Right atrium auricular region (tissue), 2 donors: Measurements from ENCODE around the gene C1orf115. TPM values are rescaled to one million over a fixed set of nuclear protein-coding genes. Genes with fewer than 3 reads are reported as not detected.

Source experiments
- DNase-seq: peaks from one replicate; pipeline ENCODE4 v3.0.0-alpha.2; 2019; ENCODE audit warnings: low spot score
- H3K27ac ChIP-seq, 2 donors: fragments of 200-600 bp; sonication (generic); 1 replicate in 1 of 2; 2 replicates in 1 of 2; pipeline ENCODE4 v1.5.1; 2016 to 2019
- H3K27me3 ChIP-seq, 2 donors: fragments of 200-600 bp; sonication (generic); one replicate each; pipeline versions ENCODE4 v1.5.1 to v1.6.0; 2017 to 2019
- H3K36me3 ChIP-seq: fragments of 200-600 bp; sonication (generic); one replicate; pipeline ENCODE4 v1.5.1; 2016
- H3K4me1 ChIP-seq, 2 donors: fragments of 200-600 bp; sonication (generic); one replicate each; pipeline versions ENCODE4 v1.5.1 to v1.6.0; 2017 to 2019
- H3K4me3 ChIP-seq, 2 donors: fragments of 200-600 bp; sonication (generic); 1 replicate in 1 of 2; 2 replicates in 1 of 2; pipeline ENCODE4 v1.5.1; 2017 to 2019; ENCODE audit warnings: mild to moderate bottlenecking in 1 of 2, moderate library complexity in 1 of 2
- H3K9me3 ChIP-seq, 2 donors: fragments of 200-600 bp; sonication (generic); one replicate each; pipeline ENCODE4 v1.5.1; 2019
- total RNA-seq, 2 donors: library from RNA; depleted of rRNA; stranded (reverse); fragments of >200 nt; gene quantifications; one replicate each; pipeline ENCODE4 v1.1.0, GENCODE V29; 2016
- TF ChIP-seq, protein P1 (sequence below), 2 donors: fragments of 200-600 bp; sonication (generic); IDR thresholded peaks; one replicate each; pipeline ENCODE4 v1.5.1; 2019; ENCODE audit warnings: antibody characterized with exemption in 2 of 2

C1orf115 gene
- total RNA-seq, 2 donors from 2014 or later, result 19.2 to 19.8 TPM

DNA sequence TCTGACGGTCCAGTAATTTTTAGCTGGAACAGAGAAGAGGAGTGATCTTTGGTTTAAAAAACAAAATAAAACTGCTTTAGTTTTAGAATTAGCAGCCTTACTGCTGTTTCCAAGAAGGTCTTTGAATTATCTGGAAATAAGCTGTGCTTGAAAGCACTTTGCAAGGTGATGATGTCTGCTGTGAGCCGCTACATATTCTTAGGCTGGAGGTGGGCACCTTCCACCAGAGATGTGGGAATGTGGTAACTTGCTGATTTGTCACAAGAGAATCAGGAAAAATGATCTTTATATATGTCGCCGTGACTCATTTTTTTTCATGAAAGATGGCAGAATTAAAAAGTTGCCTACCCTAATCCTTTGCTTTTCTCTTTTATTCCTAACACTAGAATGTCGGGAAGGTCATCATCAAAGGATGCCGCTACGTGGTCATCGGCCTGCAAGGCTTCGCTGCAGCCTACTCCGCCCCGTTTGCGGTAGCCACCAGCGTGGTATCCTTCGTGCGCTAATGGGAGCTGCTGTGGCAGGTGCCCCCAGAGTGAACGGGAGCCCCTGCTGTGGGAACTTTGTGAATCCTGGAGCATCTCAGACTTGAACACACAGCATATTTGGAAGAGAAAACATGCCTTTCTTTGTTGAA is 6.2 kb downstream of the C1orf115 start:
- DNase-seq, result no peak
- TF ChIP-seq, protein P1, sequence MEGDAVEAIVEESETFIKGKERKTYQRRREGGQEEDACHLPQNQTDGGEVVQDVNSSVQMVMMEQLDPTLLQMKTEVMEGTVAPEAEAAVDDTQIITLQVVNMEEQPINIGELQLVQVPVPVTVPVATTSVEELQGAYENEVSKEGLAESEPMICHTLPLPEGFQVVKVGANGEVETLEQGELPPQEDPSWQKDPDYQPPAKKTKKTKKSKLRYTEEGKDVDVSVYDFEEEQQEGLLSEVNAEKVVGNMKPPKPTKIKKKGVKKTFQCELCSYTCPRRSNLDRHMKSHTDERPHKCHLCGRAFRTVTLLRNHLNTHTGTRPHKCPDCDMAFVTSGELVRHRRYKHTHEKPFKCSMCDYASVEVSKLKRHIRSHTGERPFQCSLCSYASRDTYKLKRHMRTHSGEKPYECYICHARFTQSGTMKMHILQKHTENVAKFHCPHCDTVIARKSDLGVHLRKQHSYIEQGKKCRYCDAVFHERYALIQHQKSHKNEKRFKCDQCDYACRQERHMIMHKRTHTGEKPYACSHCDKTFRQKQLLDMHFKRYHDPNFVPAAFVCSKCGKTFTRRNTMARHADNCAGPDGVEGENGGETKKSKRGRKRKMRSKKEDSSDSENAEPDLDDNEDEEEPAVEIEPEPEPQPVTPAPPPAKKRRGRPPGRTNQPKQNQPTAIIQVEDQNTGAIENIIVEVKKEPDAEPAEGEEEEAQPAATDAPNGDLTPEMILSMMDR (IDR thresholded peaks at IDR 0.05), result no peak

DNA sequence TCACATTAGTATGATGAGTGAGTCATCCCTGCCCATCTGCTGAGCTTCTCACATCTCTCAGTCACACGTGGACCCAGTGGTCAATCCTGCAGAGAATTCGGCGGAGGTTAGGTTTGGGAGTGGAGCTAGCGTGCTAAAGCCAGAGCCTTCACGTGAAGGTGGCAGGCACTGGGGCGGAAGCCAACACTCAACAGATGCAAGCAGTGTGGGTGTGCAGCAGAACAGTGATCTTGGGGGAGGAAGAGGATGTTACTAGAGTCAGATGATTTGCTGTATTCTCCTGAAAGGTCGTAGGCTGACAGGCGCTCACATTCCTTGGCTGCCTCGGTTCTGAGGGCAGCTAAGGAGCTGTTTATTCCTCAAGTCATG is 6.7 kb downstream of the C1orf115 start:
- H3K36me3 ChIP-seq, result peaks cover 4% of the 10 kb centered on the region
- H3K4me3 ChIP-seq, result no peak overlapping the region
- H3K27me3 ChIP-seq, result no peaks in the 10 kb centered on the region
- DNase-seq, result no peak
- H3K9me3 ChIP-seq, result no peaks in the 10 kb centered on the region
- H3K4me1 ChIP-seq, result peaks cover 0 to 19% of the 10 kb centered on the region in 2 donors
- no peak overlapping the region for H3K27ac ChIP-seq
- TF ChIP-seq, protein P1 (IDR thresholded peaks at IDR 0.05), result no peak

More for the DNA sequence above, 6.2 kb downstream of the C1orf115 start:
- Histone ChIP-seq H3K36me3 (peaks cover 4% of the 10 kb centered on the region), H3K4me1 (peaks cover 0 to 20% of the 10 kb centered on the region in 2 donors), H3K9me3 (no peaks in the 10 kb centered on the region), H3K27ac (no peak overlapping the region), H3K27me3 (no peaks in the 10 kb centered on the region), H3K4me3 (no peak overlapping the region)

DNA sequence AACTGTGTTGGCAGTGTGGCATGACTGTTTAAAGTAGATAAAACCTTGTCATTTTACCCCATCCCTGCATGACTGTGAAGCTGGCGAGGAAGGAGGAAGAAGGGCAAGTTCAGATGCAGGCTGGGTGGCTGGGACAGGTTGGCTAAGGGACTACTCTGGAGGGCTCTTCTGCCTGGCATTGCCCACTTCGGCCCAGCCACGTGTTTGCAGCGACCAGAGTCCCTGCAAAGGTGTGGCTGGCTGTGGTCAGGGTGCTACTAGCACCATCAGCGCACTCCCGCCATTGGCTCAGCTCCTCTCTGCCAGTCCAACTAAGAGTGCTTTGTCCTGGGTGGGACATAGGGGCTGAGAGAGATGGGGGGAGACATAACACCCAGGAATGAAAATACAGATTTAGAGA is 7.2 kb downstream of the C1orf115 start:
- Histone ChIP-seq H3K4me1 (peaks cover 0 to 19% of the 10 kb centered on the region in 2 donors), H3K27ac (no peak overlapping the region), H3K4me3 (no peak overlapping the region), H3K36me3 (peaks cover 4% of the 10 kb centered on the region), H3K27me3 (no peaks in the 10 kb centered on the region), H3K9me3 (no peaks in the 10 kb centered on the region)
- DNase-seq, result no peak
- TF ChIP-seq, protein P1 (IDR thresholded peaks at IDR 0.05), result no peak

DNA sequence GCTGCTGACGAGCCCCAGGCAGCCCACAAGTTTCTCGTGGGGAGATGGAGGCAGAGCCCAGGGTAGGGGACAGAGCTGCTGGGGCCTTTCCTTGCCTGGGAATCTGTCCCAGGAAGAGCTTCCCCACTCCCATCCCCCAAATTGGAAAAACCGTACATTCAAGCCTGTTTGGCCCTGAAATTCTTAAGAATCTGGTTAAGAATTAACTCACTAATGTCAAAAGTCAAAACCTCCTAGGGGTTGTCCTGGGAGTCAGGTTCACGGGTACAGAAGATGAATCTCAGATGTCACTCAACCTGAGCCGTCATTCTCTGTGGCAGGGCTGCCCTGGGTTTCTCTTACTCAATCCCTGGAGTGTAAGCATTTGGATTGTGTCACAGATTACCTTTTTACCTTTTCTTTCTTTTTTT is 8.4 kb downstream of the C1orf115 start:
- TF ChIP-seq, protein P1 (IDR thresholded peaks at IDR 0.05), result no peak
- Histone ChIP-seq H3K36me3 (peaks cover 4% of the 10 kb centered on the region), H3K4me3 (no peak overlapping the region), H3K27ac (no peak overlapping the region), H3K4me1 (peaks cover 0 to 31% of the 10 kb centered on the region in 2 donors), H3K9me3 (no peaks in the 10 kb centered on the region), H3K27me3 (no peaks in the 10 kb centered on the region)
- DNase-seq, result peak; percentile 47

DNA sequence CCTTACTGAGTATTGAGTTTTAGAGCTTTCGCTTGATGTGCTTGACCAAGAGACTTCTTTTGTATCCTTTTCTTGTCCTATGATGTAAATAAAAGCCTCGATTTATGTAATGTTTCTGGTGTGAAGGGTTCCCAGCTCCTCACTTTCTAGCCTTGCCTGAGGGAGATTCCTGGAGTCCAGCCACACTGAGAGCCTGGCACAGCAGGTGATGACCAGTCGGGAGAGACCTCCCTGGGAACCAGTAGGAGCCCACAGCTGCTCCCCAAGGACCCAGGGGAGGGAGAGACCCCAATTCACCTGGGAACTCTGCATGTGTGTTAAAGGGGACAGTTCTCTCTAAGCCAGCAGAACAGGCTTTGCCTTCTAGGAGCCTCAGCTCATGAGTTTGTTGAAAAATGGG is 8.9 kb downstream of the C1orf115 start:
- TF ChIP-seq, protein P1 (IDR thresholded peaks at IDR 0.05), result no peak
- DNase-seq, result no peak
- no peak overlapping the region for H3K27ac ChIP-seq
- no peaks in the 10 kb centered on the region for H3K27me3 ChIP-seq
- H3K4me3 ChIP-seq, result no peak overlapping the region
- no peaks in the 10 kb centered on the region for H3K9me3 ChIP-seq
- H3K36me3 ChIP-seq, result peaks cover 4% of the 10 kb centered on the region
- peaks cover 0 to 31% of the 10 kb centered on the region in 2 donors for H3K4me1 ChIP-seq
